ENCODE measurements around the gene ZFPM1. TPM values are rescaled to one million over a fixed set of nuclear protein-coding genes. Genes with fewer than 3 reads are reported as not detected.

Gene ZFPM1
- total and polyA plus RNA-seq, 2 of the 8 experiments (the other 6 are each of a cell fraction or from before 2014, with no cell fraction given): 0.74 to 4.8 TPM

DNA sequence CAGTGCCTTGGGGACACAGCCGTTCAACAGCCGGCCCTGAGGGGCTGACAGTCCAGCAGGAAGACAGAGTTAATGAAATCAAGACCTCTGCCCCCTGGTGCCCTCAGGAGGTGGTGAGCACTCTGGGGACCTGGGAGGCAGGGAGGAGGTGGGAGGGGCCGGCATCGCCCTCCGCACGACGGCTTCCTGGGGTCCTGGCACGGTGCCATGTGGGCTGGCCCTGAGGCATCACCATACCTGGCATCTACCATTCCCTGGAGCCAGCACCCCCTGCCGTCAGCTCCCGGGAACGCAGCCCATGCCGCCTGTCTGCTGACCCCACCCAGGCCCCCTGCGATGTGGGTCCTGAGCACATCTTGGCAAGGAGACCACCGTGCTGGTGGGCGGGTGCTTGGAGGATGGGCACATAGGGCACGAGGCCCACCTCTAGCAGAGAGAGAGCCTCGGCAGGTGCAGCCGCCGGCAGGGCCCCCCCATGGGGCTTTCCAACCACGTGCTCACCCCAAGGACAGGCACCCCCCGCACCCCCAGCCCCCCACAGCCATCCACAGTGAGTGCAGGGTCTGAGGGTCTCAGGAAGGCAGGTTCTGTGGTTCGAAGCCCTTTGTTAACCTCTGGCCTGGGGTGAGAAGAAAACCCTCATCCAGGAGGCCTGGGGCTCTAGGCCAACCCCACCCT, 52.5 kb downstream of the ZFPM1 start (continued):
- TF ChIP-seq, protein P1, sequence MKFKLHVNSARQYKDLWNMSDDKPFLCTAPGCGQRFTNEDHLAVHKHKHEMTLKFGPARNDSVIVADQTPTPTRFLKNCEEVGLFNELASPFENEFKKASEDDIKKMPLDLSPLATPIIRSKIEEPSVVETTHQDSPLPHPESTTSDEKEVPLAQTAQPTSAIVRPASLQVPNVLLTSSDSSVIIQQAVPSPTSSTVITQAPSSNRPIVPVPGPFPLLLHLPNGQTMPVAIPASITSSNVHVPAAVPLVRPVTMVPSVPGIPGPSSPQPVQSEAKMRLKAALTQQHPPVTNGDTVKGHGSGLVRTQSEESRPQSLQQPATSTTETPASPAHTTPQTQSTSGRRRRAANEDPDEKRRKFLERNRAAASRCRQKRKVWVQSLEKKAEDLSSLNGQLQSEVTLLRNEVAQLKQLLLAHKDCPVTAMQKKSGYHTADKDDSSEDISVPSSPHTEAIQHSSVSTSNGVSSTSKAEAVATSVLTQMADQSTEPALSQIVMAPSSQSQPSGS (IDR thresholded peaks at IDR 0.05; ENCODE audit: low read length): no peak
- no peak for TF ChIP-seq TCF12 (IDR thresholded peaks at IDR 0.05; ENCODE audit: low read depth, low read length)
- peak; percentile 20 to 24; a peak in 1 of 4 replicates for TF ChIP-seq RAD21 (IDR thresholded peaks at IDR 0.05 in 1 of 2, conservative IDR thresholded peaks at IDR 0.05 in 1 of 2; ENCODE audit: low read depth in 2 of 2, low read length in 2 of 2)
- no peak for TF ChIP-seq CHD2 (IDR thresholded peaks at IDR 0.05; ENCODE audit: low read length)
- no peak for TF ChIP-seq SIN3A (conservative IDR thresholded peaks at IDR 0.05 in 1 of 2, IDR thresholded peaks at IDR 0.05 in 1 of 2; ENCODE audit: low read depth in 1 of 2, low read length in 2 of 2)
